Muscle of back (tissue), 11 donors: ENCODE results near the gene DMAC2. TPM values are rescaled to one million over a fixed set of nuclear protein-coding genes. Genes with fewer than 3 reads are reported as not detected.
"Not testable (repeated sequence)": the region's sequence is repeated elsewhere in the genome, so short reads cannot be mapped to it uniquely, and the experiment has no call there.

Source experiments
- DNase-seq, 3 donors: peaks; one replicate each; pipeline versions ENCODE4 v3.0.0 to v3.0.0-alpha.2; 2013
- polyA plus RNA-seq, 10 donors: library from polyadenylated mRNA; unstranded; fragments of 120-200 nt; gene quantifications; one replicate each; pipeline ENCODE4 v1.2.1, GENCODE V29; 2013; ENCODE audit not compliant: insufficient read length in 10 of 10

Gene DMAC2
- polyA plus RNA-seq, 10 donors, result 34.1 to 43.7 (median 39.3) TPM

GRCh38 chr19:41401483-41401882, 38.2 kb downstream of the DMAC2 start:
- DNase-seq, result no peak

GRCh38 chr19:41399525-41399924, 40.2 kb downstream of the DMAC2 start:
- DNase-seq, result no peak

GRCh38 chr19:41399091-41399490, 40.6 kb downstream of the DMAC2 start:
- no peak for DNase-seq

- no peak for DNase-seq
These were observed 41.1 kb downstream of the DMAC2 start for GRCh38 chr19:41398598-41398997.

- DNase-seq, result no peak
These were observed 41.7 kb downstream of the DMAC2 start for GRCh38 chr19:41398050-41398418.

- DNase-seq, result peak; percentile 100
These were observed 42.3 kb downstream of the DMAC2 start, which contains the start of the genes BCKDHA and EXOSC5 for GRCh38 chr19:41397086-41398049. Gene BCKDHA, plus strand, starts transcription at chr19:41397818. Its CDS starts 10 bp downstream, at chr19:41397828. Gene EXOSC5, minus strand, starts transcription at chr19:41397359. Its CDS starts 31 bp downstream, at chr19:41397328.

- DNase-seq, result no peak
These were observed 44.4 kb downstream of the DMAC2 start for GRCh38 chr19:41395355-41395754.

GRCh38 chr19:41392775-41393174, 46.9 kb downstream of the DMAC2 start:
- no peak for DNase-seq

- no peak for DNase-seq
These were observed 48.1 kb downstream of the DMAC2 start for GRCh38 chr19:41391618-41392017.

- DNase-seq, result no peak
These were observed 53.3 kb downstream of the DMAC2 start for GRCh38 chr19:41386442-41386841.

- DNase-seq, result no peak
These were observed 55.4 kb downstream of the DMAC2 start for GRCh38 chr19:41384351-41384750.

GRCh38 chr19:41381536-41381935, 58.2 kb downstream of the DMAC2 start:
- DNase-seq, result not testable (repeated sequence)

Other genes starting within 250 kb of the DMAC2 start
- gene CYP2S1, start 246.7 kb downstream of the DMAC2 start, polyA plus RNA-seq, result 1 to 10 TPM in 2 of 10 donors, under 1 TPM in 8; 0.21 to 2.2 (median 0.49) TPM
- gene AXL, start 220.7 kb downstream of the DMAC2 start, polyA plus RNA-seq, result 10 to 100 TPM; 23.4 to 37.7 (median 28.1) TPM
- gene HNRNPUL1, start 175.5 kb downstream of the DMAC2 start, polyA plus RNA-seq, result 100 to 1,000 TPM; 141 to 171 (median 152) TPM
- 10 to 100 TPM; 31.3 to 35.7 (median 33.2) TPM for gene CCDC97, start 129.7 kb downstream of the DMAC2 start, polyA plus RNA-seq
- 10 to 100 TPM; 13.0 to 26.7 (median 20.0) TPM for gene TGFB1, start 86.0 kb downstream of the DMAC2 start, polyA plus RNA-seq
- 1 to 10 TPM; 1.6 to 3.5 (median 2.2) TPM for gene B9D2, start 75.8 kb downstream of the DMAC2 start, polyA plus RNA-seq
- gene TMEM91, start 63.4 kb downstream of the DMAC2 start, polyA plus RNA-seq, result 10 to 100 TPM in 1 of 10 donors, 1 to 10 TPM in 9; 2.2 to 10.7 (median 3.9) TPM
- gene EXOSC5, start 42.6 kb downstream of the DMAC2 start, polyA plus RNA-seq, result 10 to 100 TPM; 10.3 to 20.2 (median 14.5) TPM
- gene BCKDHA, start 42.1 kb downstream of the DMAC2 start, polyA plus RNA-seq, result 10 to 100 TPM; 15.1 to 32.4 (median 27.3) TPM
- gene B3GNT8, start 12.5 kb downstream of the DMAC2 start, polyA plus RNA-seq, result 1 to 10 TPM in 8 of 10 donors, under 1 TPM in 2; 0.47 to 2.5 (median 1.7) TPM
- gene ERICH4, start 3.2 kb upstream of the DMAC2 start, polyA plus RNA-seq, result under 1 TPM in 5 of 10 donors, not detected in 5; 0.16 to 0.50 (median 0.22) TPM
- gene CEACAM21, start 136.3 kb upstream of the DMAC2 start, polyA plus RNA-seq, result 1 to 10 TPM in 9 of 10 donors, under 1 TPM in 1; 0.72 to 3.4 (median 1.7) TPM
- under 1 TPM in 4 of 10 donors, not detected in 6; 0.12 to 0.52 (median 0.34) TPM for gene CEACAM4, start 187.2 kb upstream of the DMAC2 start, polyA plus RNA-seq
- not detected for gene CEACAM7, start 248.4 kb upstream of the DMAC2 start, polyA plus RNA-seq